ENCODE measurements around the gene ACAP2. TPM values are rescaled to one million over a fixed set of nuclear protein-coding genes. Genes with fewer than 3 reads are reported as not detected.

The ACAP2 gene
- total RNA-seq, 1 donor: 92.3 TPM

DNA sequence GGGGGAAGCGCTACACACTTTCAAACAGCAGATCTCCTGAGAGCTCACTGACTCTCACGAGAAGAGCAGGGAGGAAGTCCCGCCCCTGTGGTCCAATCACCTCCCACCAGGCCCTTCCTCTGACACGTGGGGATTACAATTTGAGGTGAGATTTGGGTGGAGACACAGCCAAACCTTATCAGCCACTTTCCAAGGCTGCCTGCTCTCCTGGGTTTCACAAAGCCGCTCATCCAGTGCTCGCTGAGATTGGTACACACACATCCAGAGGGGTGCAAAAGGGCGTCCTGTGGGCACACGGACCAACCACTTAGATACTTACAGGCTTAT, 195.0 kb downstream of the ACAP2 start:
- no peak for DNase-seq (ENCODE audit: low read depth)
- TF ChIP-seq, protein P1, sequence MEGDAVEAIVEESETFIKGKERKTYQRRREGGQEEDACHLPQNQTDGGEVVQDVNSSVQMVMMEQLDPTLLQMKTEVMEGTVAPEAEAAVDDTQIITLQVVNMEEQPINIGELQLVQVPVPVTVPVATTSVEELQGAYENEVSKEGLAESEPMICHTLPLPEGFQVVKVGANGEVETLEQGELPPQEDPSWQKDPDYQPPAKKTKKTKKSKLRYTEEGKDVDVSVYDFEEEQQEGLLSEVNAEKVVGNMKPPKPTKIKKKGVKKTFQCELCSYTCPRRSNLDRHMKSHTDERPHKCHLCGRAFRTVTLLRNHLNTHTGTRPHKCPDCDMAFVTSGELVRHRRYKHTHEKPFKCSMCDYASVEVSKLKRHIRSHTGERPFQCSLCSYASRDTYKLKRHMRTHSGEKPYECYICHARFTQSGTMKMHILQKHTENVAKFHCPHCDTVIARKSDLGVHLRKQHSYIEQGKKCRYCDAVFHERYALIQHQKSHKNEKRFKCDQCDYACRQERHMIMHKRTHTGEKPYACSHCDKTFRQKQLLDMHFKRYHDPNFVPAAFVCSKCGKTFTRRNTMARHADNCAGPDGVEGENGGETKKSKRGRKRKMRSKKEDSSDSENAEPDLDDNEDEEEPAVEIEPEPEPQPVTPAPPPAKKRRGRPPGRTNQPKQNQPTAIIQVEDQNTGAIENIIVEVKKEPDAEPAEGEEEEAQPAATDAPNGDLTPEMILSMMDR (IDR thresholded peaks at IDR 0.05; ENCODE audit: insufficient read depth, low read length): no peak
- H3K4me3 ChIP-seq (ENCODE audit: low read depth, low read length): no peak overlapping the region

DNA sequence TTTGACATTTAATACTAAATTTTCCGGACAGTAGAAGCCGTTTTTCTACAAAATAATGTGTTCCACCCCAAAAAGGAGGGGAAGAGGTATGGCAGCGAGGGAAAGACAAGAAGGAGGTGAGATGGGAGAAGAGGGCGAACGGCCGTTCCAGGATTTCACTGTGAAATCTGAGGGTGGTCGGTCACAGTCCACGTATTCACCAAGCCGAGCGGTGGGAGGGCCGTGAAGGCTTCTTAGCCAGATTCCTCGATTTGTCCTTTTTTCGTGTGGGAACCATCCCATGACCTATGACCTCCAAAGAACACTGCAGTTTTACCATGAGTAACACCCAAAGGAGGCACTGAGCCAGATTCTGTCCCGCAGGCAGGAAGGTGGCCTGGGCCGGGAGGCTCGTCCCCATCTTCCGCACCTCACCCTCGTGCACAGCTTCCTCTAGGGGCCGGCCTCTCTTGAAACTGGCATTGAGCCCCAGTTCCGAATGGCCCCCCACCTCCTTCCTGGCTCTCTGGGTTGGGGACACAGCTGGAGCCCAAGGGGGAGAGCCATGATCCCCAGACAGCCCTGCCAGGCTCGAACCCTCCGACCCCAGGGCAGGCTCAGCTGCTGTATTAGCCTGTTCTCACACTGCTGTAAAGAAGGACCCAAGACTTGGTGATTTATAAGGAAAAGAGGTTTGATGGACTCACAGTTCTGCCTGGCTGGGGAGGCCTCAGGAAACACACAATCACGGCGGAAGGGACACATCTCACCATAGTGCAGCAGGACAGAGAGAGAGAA, 195.5 kb downstream of the ACAP2 start:
- TF ChIP-seq, protein P1 (IDR thresholded peaks at IDR 0.05; ENCODE audit: insufficient read depth, low read length): no peak
- no peak overlapping the region for H3K4me3 ChIP-seq (ENCODE audit: low read depth, low read length)
- DNase-seq (ENCODE audit: low read depth): no peak

DNA sequence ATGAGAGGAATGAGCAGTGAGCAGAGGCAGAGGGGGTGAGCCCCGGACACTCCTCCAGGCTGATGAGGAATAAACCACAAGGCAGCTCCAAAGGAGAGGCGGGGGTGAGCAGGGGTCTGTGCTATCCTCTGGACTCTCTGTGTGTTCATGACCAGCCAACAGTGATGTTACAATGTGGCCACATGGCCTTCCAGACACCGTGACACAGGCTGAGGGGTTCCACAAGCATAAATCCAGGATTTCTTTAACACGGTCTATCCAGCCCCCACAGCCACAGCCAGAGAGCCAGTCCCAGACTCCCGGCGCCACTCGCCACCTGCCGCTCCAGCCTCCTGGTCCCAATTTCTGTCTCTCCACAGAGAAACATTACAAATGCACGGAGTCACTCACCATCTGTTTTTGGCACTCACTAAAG, 196.2 kb downstream of the ACAP2 start:
- DNase-seq (ENCODE audit: low read depth): no peak
- H3K4me3 ChIP-seq (ENCODE audit: low read depth, low read length): no peak overlapping the region
- TF ChIP-seq, protein P1 (IDR thresholded peaks at IDR 0.05; ENCODE audit: insufficient read depth, low read length): no peak

DNA sequence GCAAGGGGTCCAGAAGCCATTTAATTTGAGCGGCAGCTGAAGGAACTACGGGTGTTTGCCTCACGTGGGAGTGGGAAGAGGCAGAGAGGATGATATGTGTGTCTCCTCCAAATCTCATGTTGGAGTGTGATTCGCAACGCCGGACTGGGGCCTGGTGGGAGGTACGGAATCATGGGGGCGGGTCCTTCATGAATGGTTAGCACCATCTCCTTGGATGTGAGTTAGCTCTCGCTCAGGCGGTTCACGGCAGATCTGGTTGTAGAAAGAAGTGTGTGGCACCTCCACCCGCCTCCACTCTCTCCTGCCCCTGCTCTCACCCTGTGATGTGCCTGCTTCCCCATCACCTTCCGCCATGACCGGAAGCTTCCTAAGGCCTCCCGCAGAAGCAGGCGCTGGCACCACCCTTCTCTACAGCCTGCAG, 197.3 kb downstream of the ACAP2 start:
- DNase-seq (ENCODE audit: low read depth): no peak
- H3K4me3 ChIP-seq (ENCODE audit: low read depth, low read length): no peak overlapping the region
- TF ChIP-seq, protein P1 (IDR thresholded peaks at IDR 0.05; ENCODE audit: insufficient read depth, low read length): no peak

DNA sequence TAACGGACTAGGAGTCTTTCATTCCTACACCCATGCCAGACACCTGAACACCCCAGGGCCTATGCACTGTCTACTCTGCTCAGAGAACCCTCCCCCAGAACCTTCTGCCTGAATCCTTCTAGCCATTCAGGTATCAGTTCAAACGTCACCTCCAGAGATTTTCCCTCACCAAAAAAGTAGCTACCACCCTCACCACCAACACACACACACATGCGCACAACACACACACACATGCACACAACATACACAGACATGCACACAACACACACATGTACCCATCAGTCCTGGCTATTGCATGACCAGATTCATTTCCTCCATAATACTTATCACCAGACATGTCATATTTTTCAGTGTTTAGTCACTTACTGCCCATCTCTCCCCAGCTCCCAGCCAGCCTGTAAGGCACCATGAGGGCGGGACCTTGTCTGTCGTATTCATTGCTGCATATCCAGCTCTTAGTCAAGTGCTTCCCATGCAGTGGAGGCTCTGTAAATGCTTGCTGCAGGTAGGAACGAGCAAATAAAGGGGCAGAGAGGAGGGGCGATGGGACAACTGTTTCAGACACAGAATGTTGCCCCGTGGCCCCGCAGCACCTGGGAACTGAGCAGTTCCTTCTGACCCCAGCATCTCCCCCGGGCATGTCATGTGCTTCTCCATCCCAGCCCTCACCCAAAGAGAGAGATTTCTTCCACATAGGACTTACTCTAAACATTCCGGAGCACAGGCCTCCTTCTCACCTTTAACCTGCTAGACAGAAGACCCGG, 201.0 kb downstream of the ACAP2 start:
- no peak for DNase-seq (ENCODE audit: low read depth)
- H3K4me3 ChIP-seq (ENCODE audit: low read depth, low read length): no peak overlapping the region
- TF ChIP-seq, protein P1 (IDR thresholded peaks at IDR 0.05; ENCODE audit: insufficient read depth, low read length): no peak

DNA sequence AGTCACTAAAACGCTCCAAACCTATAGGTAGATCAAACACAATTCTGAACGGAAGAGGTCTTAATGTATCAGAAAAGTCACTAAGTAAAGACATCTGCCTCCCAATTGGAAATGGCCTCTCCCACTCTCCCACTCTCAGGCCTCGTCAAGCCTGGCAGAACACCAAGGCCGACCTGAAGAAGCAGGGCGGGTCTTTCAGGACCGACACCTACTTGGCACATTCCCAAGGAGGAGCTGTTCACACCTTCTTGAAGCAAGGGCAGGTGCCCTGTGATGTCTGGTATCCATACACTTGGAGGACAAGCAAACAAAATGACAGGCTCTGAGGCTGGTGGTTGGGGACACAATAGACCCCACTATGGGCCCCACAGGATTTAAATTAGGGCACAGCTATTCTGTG, 201.9 kb downstream of the ACAP2 start:
- TF ChIP-seq, protein P1 (IDR thresholded peaks at IDR 0.05; ENCODE audit: insufficient read depth, low read length): no peak
- no peak for DNase-seq (ENCODE audit: low read depth)
- no peak overlapping the region for H3K4me3 ChIP-seq (ENCODE audit: low read depth, low read length)
